Measurements from ENCODE around the gene DAPK1.

DAPK1 gene

DNA sequence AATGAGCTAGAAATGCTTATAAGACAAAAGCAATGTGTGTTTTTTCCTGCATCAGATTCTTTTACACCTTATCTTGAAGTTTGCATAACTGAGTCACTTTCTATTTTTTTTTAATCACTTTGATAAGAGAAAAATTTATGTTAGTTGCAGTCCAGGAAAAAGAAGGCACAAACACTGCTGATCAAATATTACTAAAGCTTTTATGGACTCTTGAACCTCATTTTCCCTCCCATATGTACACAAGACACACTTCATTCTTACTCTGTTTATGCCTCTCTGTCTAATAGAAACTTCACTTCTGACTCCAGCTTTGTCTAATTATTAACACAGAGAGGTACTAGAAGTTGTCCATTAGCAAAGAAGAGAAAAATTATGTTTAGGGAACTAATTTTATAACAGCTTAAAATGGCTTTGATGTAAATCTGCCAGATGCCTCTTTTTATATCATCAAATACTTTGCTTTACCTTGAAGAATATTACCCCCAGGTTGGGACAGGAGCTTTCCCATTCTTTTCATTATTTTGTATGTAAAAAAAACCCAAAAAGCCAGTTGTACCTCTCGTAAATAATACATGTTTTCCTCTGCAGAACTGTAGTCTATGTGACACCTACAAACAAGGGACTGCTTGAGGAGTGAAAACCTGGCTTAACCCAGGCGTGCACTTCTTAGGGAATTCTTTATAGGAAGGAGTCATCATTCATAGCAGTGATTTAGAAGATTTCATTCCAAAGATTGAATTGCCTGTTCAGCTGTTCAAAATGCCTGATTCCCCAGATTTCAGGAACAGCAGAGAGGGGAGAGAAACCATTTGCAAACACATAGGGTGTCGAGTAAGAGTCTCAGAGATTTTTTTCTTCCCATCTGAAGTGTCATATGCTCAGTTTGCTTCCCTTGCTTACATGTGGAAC lies 72.6 kb downstream of the DAPK1 start:
- no peak for DNase-seq

GRCh38 chr9:87572719-87573118 lies 75.1 kb downstream of the DAPK1 start:
- DNase-seq, result no peak

- DNase-seq, result no peak
Measured at GRCh38 chr9:87573841-87574342, 76.2 kb downstream of the DAPK1 start.

DNA sequence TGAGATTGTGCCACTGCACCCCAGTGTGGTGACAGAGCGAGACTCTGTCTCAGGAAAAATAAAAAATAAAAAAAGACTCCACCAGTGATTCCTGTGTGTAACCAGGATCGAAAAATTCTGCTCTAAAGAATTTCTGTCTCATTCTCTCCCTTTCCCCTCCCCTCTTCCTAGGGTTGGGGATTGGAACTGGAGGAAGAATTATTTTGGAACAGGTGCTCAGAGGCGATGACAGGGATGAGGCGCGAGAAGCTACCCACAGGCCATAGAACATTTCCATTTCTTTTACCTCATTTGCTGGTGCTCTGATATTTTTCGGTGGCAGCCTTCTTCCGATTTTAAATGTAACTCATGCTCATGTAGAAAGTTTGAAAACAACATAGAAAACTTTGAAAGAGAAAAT lies 80.1 kb downstream of the DAPK1 start:
- DNase-seq, result no peak

DNA sequence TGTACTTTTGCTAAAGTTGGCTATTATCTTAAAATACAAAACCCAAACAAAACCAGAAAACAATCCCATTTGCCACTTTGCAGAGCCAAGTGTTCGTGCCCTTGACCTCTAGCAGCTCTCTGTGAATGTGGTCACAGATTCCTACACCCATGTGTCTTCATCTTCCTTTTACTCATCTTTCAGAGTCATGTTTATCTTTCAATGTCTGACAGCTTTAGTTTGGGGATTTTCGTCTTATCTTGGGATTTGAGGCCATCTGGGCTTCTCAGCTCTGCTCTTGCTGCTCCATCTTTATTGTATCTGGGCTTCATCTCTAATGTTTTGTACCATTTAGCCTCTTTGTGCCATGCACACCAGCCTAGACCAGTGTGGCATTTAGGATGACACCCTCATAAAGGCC lies 81.0 kb downstream of the DAPK1 start:
- DNase-seq, result peak in 2 of 3 donors; percentile 58

DNA sequence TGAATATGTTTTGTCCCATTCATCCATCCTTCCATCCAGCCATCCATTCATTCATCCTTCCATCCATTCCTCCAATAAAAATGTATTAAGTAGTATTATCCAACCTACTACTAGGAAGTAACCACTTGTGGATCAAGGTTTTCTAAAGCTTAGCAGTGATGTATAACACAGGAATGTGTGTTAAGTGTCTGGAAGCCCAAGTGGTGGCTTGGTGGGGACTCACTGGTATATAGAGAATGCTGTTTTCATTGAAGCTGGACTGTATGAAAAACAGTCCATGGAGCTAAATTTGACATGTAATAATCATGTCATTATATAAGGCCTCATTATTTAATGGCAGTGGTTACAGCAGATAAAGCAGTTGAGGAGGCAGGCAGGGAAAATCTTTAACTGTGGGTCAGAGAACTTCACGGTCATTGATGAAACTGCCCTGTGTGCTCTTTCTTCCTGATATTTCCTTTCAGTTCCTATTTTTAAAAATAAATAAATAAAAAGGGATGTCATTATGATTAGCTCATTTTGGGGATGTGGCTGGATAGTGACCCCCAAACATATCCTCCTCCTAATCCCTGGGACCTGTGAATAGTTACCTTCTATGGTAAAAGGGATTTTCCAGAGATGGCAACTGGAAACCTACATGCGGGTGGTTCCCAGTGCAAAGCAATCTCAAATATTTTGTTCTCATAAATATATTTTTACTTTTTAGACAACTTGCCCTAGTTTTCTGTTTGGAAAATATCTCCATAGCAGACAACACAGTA lies 82.3 kb downstream of the DAPK1 start:
- DNase-seq, result peak; percentile 75 to 86 (median 85)

DNA sequence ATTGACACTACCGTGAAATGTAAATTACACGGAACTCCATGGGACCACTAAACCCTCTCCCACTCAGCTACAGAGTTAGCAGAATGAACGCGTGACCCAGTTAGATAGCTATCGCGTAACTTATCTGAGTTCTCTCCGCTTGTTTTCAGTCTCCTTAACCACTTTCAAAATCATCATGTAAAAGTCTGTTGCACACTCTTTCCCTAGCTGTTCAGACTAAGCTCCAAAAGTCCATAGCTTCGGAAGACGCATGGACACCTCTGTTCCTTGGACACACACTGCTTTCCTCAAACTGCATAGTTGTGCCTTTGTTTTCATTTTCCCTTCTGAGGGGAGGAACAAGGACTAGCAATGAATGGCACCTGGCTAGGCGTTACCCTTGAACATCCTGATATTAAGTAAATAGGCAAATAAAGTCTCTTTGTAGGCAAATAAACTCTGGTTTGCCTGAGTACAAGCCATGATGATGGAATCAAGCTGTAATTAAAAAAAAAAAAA lies 83.3 kb downstream of the DAPK1 start:
- no peak for DNase-seq

GRCh38 chr9:87581513-87581912 lies 83.8 kb downstream of the DAPK1 start:
- peak; percentile 75 to 79 (median 76) for DNase-seq

GRCh38 chr9:87581949-87582637 lies 84.4 kb downstream of the DAPK1 start:
- no peak for DNase-seq

- DNase-seq, result no peak
Measured at GRCh38 chr9:87584326-87584725, 86.7 kb downstream of the DAPK1 start.

- no peak for DNase-seq
Measured at GRCh38 chr9:87585123-87585855, 87.6 kb downstream of the DAPK1 start.

- no peak for DNase-seq
Measured at GRCh38 chr9:87586731-87587355, 89.2 kb downstream of the DAPK1 start.

DNA sequence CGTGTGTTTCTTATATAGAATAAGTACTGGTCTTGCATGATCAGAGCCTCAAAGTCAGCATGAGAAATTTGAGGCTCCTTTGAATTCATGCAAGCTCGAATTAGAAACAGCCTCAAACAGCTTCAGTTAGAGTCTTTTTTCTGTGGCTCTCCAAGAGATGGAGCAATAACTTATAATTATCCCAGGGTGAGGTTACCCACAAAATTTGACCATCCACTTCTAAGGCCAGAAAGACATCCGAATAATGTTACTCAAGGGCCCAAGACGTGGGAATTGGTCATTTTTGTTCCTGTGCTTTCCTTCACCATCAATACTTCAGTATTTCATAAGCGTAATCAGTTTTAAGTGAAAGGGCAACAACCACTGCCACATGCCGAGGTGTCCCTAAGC lies 89.7 kb downstream of the DAPK1 start:
- no peak for DNase-seq

- DNase-seq, result no peak
Measured at GRCh38 chr9:87587864-87588263, 90.2 kb downstream of the DAPK1 start.

DNA sequence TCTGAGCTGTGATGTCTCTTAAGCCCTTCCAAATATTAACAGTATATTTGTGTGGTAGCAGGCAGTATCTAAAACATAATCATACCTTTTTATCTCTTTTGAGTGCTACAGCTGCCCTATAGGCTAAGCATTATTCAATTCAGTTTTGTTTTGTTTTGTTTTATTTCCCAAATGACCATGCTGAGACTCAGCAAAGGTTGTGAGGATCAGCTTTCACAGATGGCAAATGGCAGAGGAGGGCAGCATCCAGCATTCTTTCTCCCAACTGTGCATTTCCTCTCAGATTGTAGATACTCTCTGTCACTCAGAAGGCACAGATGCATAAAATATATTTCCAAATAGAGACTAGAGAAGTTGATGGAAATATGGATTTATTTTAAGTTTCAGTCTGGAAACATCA lies 90.7 kb downstream of the DAPK1 start:
- DNase-seq, result no peak

DNA sequence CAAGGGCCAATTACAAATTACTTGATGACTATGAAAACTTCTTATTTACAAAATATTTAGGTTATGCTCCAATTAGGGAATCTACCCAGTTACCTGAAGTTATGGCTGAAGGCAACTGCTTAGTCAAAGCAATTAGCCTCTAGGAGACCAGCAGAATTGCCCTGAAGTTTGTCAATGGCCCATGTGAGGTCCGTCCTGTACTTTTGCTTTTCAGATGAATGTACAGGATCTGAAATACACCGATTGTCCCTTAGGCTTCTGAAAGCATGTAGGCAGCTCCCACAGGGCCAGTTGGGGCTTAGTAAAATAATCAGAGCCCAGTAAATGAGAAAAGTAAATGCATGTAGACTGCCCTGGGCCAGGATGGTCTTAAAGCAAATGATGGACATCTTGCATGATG lies 93.3 kb downstream of the DAPK1 start:
- no peak for DNase-seq

GRCh38 chr9:87592554-87593358 lies 95.1 kb downstream of the DAPK1 start:
- no peak for DNase-seq

GRCh38 chr9:87593359-87593980 lies 95.8 kb downstream of the DAPK1 start:
- DNase-seq, result peak; percentile 60 to 81 (median 69)

GRCh38 chr9:87594194-87594593 lies 96.5 kb downstream of the DAPK1 start:
- peak; percentile 50 to 61 (median 58) for DNase-seq

- no peak for DNase-seq
Measured at GRCh38 chr9:87594662-87595061, 97.0 kb downstream of the DAPK1 start.
